Right ventricle myocardium inferior (tissue), 1 donor: Measurements from ENCODE around the gene KDM2A. TPM values are rescaled to one million over a fixed set of nuclear protein-coding genes. Genes with fewer than 3 reads are reported as not detected.
A peak's percentile ranks its signal among the peaks of the same experiment; 100 is the strongest.
"Not testable (repeated sequence)": the region's sequence is repeated elsewhere in the genome, so short reads cannot be mapped to it uniquely, and the experiment has no call there.

Experiments
- ATAC-seq: fragments of 200-7000 bp; cut with Tn5 transposase; one replicate; pipeline ENCODE4 v1.9.1; 2020; ENCODE audit warnings: mild to moderate bottlenecking, moderate library complexity
- DNase-seq: peaks from one replicate; pipeline ENCODE4 v3.0.0; 2021; ENCODE audit errors: missing footprints
- intact Hi-C: fragments of 100-400 bp; cut with DNase I; formaldehyde crosslinking; loops from one replicate; pipeline ENCODE4 v1.11.0; 2022
- total RNA-seq: library from RNA; stranded (reverse); fragmentation: NEBNext Ultra II Directional; extraction: Animal tissue kit (Norgen Biotek cat#: 25700); gene quantifications from one replicate; pipeline ENCODE4 v1.2.1, GENCODE V29; 2021
- donor health status: DM: no; HTN: yes; CAD: no; lungs with severe emphysema.

Gene KDM2A
- total RNA-seq, 1 donor from 2014 or later: 41.3 TPM

DNA sequence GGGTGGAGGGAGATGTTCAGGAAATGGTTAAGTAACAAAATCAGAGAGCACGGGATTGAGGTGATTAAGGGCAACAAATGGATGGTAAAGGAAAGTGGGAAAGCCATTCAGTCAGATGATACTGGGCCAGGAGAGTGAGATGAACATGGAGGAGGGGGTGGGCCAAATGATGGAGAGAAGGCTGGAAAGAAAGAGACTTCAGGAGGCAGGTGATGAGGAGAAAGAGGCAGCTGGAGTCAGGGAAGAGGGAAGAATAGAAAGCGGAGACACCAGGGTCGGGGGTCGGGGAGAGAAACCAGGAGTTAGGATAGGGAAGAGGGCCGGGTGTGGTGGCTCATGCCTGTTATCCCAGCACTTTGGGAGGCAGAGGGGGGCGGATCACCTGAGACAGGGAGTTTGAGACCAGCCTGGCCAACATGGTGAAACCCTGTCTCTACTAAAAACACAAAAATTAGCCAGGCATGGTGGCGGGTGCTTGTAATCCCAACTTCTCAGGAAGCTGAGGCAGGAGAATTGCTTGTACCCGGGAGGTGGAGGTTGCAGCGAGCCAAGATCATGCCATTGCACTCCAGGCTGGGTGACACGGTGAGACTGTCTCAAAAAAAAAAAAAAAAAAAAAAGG is 4.7 kb upstream of the KDM2A start:
- DNase-seq (no peak), ATAC-seq (no peak)
- intact Hi-C loops: no loop called here

DNA sequence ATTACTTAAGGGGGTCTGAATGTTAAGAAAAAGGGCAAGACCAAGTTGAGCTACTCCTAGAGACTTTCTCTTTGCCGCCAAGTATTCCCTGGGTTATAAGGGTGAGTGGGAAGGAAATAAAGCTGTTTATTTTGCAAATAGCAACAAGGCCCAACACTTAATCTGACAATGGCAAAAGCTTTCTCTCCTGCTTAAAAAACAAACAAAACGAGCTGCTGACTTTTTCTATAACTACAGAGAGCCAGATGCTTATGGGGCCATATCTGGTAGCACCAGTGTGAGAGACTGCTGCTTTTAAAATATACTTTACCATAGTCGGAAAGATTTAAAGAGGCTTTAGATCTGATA is 2.3 kb upstream of the KDM2A start:
- DNase-seq (no peak), ATAC-seq (no peak)
- intact Hi-C loops: no loop called here

DNA sequence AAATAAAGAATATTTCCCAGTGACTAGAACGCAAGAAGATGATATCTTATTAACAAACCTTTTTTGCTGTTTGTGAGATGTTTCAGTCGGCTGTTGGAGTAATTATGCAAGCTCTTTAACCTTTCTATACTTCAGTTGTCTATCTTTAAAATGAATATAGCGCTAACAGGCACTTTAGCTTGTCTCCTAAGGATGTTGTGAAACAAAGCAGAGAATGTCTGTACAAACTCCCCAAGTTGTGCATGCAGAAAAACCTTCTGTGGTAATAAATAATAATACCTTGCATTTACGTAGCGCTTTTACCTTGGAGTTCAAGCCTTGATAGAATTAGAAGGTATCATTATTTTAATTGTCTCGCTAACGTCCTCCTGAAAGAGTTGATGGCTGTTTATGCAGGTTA is 1.9 kb upstream of the KDM2A start:
- intact Hi-C loops: no loop called here
- DNase-seq: no peak

DNA sequence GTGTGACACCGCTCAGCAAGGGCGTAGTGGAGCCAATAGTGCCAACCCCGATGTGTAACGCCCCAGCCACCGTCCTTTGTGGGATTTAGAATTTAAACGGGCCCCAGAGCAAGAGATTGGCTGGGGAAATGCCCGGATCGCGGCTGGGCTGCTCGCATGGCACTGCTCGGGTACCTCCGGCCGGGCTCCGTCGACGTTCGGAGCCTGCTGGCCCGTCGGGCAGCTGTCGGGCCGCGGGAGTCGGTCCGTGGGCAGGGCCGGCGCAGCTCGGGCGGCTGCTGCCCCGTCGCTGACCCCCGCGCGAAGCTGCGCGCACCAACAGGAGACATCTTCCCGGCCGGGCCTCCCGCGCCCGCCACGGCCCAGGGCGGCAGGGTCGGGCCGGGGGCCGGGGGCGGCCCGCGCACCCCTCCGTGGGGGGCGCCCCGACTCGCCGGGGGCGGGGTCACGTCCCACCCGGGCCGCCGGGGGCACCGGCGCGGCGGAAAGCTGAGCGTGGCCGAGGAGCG is 1.3 kb upstream of the KDM2A start:
- intact Hi-C loops: no loop called here
- DNase-seq: no peak
- no peak for ATAC-seq

More for the DNA sequence above, 1.9 kb upstream of the KDM2A start:
- no peak for ATAC-seq

DNA sequence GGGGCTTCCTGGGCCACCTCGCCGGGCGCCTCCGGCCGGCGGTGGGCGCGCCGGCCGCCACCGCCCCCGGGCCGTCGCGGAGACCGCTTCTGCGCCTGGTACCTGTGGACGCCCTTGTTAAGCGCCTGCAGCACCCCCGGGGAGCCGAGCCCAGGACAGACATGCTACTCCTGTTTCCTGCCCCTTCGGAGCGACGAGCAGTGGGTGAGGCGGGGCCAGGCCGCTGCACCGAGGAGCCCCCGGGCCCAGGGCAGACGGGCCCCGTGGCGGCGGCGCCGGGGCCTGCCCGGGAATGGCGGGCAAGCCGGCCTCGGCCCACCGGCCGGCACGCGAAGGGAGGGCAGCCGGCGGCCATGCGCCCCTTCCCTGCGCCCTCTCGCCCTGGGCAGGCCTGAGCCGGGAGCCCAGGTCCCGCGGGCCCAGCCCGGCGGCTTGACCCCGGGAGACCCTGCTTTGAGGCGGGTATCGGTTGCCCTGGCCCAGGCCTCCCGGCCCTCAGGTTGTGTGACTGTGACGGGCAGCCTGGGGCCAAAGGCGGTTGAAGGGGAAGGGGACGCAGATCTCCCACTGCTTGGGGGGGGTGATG is 789 bp upstream of the KDM2A start:
- ATAC-seq (peak; percentile 1), DNase-seq (peak; percentile 74)
- intact Hi-C loops: no loop called here

DNA sequence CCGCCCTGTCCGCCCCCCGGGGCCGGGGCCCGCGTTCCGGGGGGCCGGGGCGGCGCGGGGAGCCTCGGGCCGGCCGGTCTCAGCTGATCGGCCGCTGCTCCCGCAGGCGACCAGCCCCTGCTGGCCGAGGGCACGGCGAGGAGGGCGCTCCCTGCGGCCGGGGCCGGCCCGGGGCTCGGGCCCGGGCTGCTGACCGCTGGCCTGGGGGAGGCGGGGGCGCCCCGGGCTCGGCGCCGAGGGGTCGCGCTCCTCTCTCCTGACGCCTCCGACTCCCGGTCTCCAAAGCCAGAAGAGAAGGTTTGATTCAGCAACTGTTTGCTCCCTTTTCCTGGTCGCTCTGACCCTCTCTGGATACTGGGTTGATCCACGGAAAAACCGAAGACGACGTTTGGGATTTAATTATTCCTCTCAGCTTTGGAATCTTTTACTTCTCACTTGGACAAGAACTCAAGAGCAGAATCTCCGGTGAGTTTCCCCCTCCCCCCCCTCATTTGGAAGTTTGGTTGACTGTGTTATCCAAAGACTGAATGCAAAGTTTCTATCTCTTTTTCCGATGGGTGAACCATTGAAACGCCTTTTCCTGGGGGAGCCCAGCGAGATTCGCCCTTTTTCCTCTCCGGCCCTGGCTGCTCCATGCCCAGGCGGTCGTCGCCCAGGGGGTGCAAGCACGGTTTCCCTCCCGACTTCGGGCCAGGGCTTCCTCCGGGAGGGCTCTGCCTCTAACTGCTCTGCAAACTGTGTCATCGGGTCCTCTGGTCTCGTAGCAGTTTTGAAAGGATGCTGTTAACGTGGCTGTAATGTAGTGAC is 725 bp downstream of the KDM2A start:
- intact Hi-C loops: no loop called here
- no peak for DNase-seq
- no peak for ATAC-seq

DNA sequence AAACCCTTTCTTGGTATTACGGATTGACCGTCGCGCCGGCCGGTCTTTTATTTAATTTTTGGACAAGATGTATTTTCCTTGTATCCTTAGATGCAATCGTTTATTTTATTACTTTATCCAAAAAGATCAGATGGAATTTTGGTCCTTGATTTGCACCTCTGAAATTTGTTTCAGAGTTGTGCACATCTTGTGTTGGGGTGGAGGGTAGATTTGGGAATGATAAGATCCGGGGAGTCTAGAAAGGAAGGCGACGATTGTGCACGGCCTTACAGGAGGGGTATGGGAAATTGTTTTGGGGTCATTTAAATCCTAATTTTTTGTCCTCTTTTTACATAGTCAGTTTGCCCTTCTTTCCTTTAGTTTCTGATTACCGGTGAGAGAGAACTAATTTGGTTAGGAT is 1.4 kb downstream of the KDM2A start:
- no peak for ATAC-seq
- DNase-seq: no peak
- intact Hi-C loops: no loop called here

DNA sequence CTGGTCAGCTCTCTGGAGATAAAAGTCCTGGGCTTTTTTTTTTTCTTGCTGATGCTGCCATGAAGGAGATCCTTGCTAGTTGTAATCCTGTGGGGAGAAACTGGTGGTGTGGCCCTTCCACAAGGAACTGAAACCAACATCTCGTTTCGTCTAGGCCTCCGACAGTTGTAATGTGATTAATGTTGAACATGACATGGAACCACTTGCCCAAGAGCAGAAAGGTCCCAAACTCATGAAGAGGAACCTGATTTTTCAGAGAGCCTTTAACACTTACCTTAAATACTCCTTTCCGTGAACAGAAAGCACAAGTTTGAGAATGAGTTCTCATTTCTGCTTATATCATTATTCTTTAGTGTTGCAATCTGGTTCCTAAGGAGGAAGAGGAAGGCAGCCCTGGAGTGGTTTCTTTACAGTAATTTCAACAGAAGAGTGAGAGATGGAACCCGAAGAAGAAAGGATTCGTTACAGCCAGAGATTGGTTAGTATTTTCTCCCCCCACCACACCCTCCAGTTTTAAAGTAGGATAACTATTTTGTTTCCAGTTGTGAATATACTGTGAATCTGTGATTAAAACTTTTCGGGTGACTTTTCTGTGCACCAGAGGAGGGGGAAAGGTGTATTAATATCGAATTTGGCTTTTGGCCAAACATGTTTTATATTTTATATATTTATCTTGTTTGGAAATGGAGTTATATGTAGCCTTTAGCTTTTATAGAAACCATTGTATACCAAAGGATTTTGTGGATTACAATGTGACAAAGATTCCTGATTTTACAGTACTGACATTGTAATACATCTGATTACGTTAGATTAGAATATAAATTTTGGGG is 2.0 kb downstream of the KDM2A start:
- intact Hi-C loops: no loop called here
- no peak for DNase-seq
- no peak for ATAC-seq

DNA sequence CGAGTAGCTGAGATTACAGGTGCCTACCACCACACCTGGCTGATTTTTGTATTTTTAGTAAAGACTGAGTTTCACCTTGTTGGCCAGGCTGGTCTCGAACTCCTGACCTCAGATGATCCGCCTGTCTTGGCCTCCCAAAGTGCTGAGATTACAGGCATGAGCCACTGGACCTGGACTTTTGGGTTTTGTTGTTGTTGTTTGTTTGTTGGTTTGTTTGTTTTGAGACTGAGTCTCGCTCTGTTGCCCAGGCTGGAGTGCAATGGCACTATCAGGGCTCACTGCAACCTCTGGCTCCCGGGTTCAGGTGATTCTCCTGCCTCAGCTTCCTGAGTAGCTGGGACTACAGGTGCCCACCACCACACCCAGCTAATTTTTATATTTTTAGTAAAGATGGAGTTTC is 4.7 kb downstream of the KDM2A start:
- DNase-seq, intact Hi-C loops, ATAC-seq: not testable (repeated sequence)

DNA sequence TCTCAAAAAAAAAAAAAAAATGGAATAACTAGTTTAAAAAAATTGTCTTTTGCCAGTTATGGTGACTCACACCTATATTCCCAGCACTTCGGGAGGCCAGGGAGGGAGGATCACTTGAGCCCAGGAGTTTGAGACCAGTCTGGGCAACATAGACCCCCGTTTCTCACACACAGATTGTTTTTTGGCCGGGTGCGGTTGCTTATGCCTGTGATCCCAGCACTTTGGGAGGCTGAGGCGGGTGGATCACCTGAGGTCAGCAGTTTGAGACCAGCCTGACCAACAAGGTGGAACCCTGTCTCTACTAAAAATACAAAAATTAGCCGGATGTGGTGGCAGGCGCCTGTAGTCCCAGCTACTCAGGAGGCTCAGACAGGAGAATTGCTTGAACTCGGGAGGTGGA is 7.2 kb downstream of the KDM2A start:
- DNase-seq, ATAC-seq, intact Hi-C loops: not testable (repeated sequence)

DNA sequence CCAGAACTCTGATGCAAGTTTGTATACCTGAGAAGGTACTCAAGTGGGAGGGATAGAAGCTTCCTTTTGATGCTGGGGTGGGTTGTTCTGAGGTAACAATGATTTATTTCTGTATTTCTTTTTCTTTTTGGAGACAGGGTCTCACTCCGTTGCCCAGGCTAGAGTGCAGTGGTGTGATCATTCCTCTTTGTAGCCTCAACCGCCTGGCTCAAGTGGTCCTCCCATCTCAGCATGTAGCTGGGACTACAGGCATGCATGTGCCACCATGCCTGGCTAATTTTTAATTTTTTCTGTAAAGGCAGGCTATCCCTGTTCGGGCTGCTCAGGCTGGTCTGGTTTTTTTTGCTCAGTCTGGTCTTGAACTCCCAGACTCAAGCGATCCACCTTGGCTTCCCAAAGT is 7.9 kb downstream of the KDM2A start:
- ATAC-seq (no peak), DNase-seq (no peak)
- intact Hi-C loops: no loop called here

DNA sequence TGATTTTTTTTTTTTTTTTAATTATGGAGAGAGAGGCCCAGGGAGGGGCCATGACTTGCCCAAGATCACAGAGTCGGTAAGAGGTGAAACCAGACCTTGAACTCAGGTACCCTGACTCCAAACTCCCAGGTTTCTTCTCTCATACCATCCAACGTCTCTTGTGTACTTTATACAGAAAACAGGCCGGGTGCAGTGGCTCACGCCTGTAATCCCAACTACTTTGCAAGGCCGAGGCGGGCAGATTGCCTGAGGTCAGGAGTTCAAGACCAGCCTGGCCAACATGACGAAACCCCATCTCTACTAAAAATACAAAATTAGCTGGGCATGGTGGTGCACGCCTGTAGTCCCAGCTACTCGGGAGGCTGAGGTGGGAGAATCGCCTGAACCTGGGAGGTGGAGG is 11.8 kb downstream of the KDM2A start:
- intact Hi-C loops, ATAC-seq: not testable (repeated sequence)

DNA sequence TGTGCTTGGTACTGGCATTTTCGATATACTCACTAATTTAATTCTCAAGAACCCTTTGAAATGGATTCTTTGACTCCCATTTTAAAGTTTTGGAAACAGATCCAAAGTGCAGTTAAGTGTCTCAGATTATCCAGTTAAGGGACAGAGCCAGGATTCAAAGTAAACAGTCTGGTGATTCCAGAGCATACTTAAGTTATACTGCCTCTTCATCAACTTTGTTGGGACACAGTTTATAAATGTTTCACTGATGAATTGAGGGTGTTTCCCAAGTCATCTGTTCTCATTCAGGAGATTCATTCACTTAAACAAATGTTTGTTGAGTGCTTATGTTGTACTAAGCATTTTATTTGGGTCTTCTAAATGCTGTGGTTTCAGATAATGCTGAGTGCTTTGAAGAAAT is 17.1 kb downstream of the KDM2A start:
- ATAC-seq: no peak
- intact Hi-C loops: no loop called here
- no peak for DNase-seq

More for the DNA sequence above, 11.8 kb downstream of the KDM2A start:
- not testable (repeated sequence) for DNase-seq

DNA sequence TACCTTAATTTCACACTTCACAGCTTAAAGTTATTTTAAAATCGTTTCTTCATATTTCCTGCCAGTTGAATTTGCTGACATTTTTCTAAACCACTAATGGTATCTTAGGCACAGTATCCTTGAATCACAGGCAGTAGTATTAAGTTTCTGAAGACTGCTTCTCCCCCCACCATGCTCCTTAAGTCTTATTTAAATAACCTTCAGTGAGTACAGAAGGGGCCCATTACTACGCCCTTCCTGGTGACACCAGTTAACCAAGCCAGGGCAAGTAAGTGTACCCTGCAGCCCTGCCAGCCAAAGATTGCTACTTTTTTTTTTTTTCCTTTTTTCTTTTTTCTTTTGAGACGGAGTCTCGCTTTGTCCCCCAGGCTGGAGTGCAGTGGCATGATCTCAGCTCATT is 19.9 kb downstream of the KDM2A start:
- no peak for DNase-seq
- ATAC-seq: no peak
- intact Hi-C loops: no loop called here

DNA sequence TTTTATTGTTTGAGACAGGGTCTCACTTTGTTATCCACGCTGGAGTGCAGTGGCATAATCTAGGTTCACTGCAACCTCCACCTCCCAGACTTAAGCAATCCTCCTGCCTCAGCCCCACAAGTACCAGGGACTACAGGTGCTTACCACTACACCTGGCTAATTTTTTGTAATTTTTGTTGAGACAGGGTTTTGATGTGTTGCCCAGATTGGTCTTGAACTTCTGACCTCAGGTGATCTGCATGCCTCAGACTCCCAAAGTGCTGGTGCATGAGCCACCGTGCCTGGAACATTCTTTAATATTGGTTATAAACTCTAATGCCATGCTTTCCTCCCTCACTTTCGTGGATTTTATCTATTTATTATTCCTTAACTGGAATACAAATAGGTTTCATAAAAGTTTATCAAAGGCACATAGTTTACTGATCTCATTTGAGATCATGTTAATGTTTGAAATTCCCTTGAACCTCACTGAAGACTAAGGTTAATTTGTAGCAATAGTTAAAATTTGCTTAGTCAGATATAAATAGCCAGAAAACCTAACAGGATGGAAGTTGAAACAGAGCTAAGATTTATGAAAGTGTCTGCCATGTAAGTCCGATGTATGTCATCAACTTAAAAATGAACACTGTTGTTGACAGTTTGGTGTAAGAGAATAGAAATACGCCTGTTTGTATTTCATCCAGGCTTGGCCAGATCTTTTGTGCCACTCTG is 27.6 kb downstream of the KDM2A start:
- no peak for DNase-seq
- no peak for ATAC-seq
- intact Hi-C loops: no loop called here

DNA sequence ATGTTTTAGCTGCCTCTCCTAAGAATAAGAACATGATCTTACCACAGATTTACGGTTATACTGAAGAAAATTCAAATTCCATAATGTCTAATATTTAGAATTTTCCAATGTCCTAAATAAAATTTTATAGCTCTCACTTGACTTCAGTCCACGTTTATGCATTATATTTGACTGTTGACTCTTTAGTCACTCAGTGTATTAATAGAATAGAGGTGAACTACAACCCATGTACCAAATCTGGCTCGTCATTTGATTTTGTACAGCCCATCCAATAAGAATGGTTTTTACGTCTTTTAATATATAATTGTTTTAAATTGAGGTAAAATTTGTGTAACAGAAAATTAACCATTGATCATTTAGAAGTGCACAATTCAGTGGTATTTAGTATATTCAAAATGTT is 34.9 kb downstream of the KDM2A start:
- ATAC-seq: no peak
- no peak for DNase-seq
- intact Hi-C loops: no loop called here

DNA sequence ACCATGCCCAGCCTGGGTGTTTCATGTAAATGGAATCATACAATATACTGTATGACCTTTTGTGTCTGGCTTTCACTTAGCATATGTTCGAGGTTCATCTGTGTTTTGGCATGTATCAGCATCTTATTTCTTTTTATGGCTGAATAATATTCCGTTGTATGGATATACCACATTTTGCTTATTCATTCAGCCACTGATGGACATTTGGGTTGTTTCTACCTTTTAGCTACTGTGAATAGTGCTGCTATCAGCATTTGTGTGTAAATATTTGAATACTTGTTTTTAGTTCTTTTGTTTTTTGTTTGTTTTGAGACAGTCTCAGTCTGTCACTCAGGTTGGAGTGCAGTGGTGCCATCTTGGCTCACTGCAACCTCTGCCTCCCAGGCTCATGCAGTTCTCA is 35.7 kb downstream of the KDM2A start:
- intact Hi-C loops: no loop called here
- DNase-seq (no peak), ATAC-seq (no peak)

DNA sequence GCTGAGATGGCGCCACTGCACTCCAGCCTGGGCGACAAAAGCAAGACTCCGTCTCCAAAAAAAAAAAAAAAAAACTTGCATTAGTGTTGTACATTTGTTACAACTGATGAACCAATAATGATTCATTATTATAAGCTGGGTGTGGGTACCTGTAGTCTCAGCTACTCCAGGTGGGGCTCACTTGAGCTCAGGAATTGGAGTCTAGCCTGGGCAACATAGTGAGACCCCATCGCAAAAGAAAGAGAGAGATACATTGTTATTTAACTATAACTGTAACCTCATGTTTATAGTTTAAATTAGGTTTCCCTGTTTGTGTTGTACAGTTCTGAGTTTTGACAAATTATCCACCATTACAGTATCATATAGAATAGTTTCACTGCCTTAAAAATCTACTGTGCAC is 38.6 kb downstream of the KDM2A start:
- ATAC-seq (no peak), DNase-seq (no peak)
- intact Hi-C loops: no loop called here

DNA sequence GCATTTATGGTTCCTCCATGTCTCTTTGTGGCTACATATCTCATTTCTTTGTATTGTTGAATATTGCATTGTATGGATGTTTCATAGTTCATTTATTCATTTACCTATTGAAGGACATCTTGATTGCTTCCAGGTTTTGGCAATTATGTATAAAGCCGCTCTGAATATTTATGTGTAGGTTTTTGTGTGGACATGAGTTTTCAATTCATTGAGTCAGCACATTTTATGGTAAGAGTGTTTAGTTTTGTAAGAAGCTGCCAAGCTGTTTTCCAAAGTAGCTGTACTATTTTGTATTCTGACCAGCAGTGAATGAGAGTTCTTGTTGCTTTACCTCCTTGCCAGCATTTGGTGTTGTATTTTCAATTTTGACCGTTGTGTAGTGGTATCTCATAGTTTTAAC is 39.2 kb downstream of the KDM2A start:
- ATAC-seq: no peak
- intact Hi-C loops: no loop called here
- no peak for DNase-seq
